WTC11 (cell line): Measurements from ENCODE around the gene TTC1. TPM values are rescaled to one million over a fixed set of nuclear protein-coding genes. Genes with fewer than 3 reads are reported as not detected.

Experiments used
- ATAC-seq: fragments of 200-7000 bp; cut with Tn5 transposase; 2 replicates; pipeline ENCODE4 v1.10.0; 2021; ENCODE audit warnings: mild to moderate bottlenecking, moderate library complexity
- CTCF ChIA-PET: fragments of 300-600 bp; sonication (Branson Sonifier 250); formaldehyde crosslinking; loops from one replicate; lab custom pipeline; 2021; ENCODE audit warnings: antibody characterized with exemption; lab: Charles Lee
- POLR2A ChIA-PET: fragments of 350-600 bp; sonication (Branson Sonifier 250); formaldehyde crosslinking; loops from one replicate; lab custom pipeline; 2021; ENCODE audit warnings: antibody characterized with exemption; lab: Charles Lee
- DNase-seq: peaks from one replicate; pipeline ENCODE4 v3.0.0; 2021; ENCODE audit warnings: low spot score
- H3K27ac Mint-ChIP-seq: 2 replicates; pipeline ENCODE4 v1.8.0; 2021; ENCODE audit warnings: mixed read lengths
- H3K27me3 Mint-ChIP-seq: 2 replicates; pipeline ENCODE4 v1.8.0; 2021; ENCODE audit warnings: low read depth, mild to moderate bottlenecking, moderate library complexity, mixed read lengths
- H3K36me3 Mint-ChIP-seq: 2 replicates; pipeline ENCODE4 v1.8.0; 2021; ENCODE audit warnings: mixed read lengths
- H3K4me1 Mint-ChIP-seq: 2 replicates; pipeline ENCODE4 v1.8.0; 2022; ENCODE audit warnings: mixed read lengths
- H3K4me3 Mint-ChIP-seq: 2 replicates; pipeline ENCODE4 v1.8.0; 2021; ENCODE audit warnings: mild to moderate bottlenecking, moderate library complexity, mixed read lengths
- H3K9me3 Mint-ChIP-seq: 2 replicates; pipeline ENCODE4 v1.8.0; 2021; ENCODE audit warnings: mixed read lengths
- AR ChIP-seq: fragments of 250-450 bp; sonication (Bioruptor Pico); IDR thresholded peaks from 2 replicates; pipeline ENCODE4 v1.9.0; 2021; ENCODE audit warnings: mild to moderate bottlenecking
- CREB1 ChIP-seq: sonication (generic); formaldehyde crosslinking; IDR thresholded peaks from 2 replicates; pipeline ENCODE4 v1.8.0; 2023; ENCODE audit warnings: mild to moderate bottlenecking, missing genetic modification reagents
- GRHL2 ChIP-seq: fragments of 250-450 bp; sonication (Bioruptor Pico); IDR thresholded peaks from 2 replicates; pipeline ENCODE4 v1.8.0; 2022; ENCODE audit warnings: mild to moderate bottlenecking, moderate library complexity; ENCODE audit not compliant: insufficient replicate concordance, severe bottlenecking
- KAT7 ChIP-seq: sonication (generic); formaldehyde crosslinking; IDR thresholded peaks from 2 replicates; pipeline ENCODE4 v1.8.1; 2023; ENCODE audit warnings: missing genetic modification reagents, mild to moderate bottlenecking, borderline replicate concordance
- MAX ChIP-seq: sonication (generic); formaldehyde crosslinking; IDR thresholded peaks from 2 replicates; pipeline ENCODE4 v1.8.0; 2022; ENCODE audit warnings: mild to moderate bottlenecking, missing genetic modification reagents
- MYBL2 ChIP-seq: sonication (generic); formaldehyde crosslinking; IDR thresholded peaks from 2 replicates; pipeline ENCODE4 v1.8.1; 2023; ENCODE audit warnings: mild to moderate bottlenecking, moderate library complexity, missing genetic modification reagents
- NR2C2 ChIP-seq: sonication (generic); formaldehyde crosslinking; IDR thresholded peaks from 2 replicates; pipeline ENCODE4 v1.8.0; 2022; ENCODE audit warnings: mild to moderate bottlenecking, missing genetic modification reagents
- PRDM15 ChIP-seq: sonication (generic); formaldehyde crosslinking; IDR thresholded peaks from 2 replicates; pipeline ENCODE4 v1.8.0; 2022; ENCODE audit warnings: missing genetic modification reagents
- PREB ChIP-seq: sonication (generic); formaldehyde crosslinking; IDR thresholded peaks from 2 replicates; pipeline ENCODE4 v1.8.1; 2022; ENCODE audit warnings: mild to moderate bottlenecking, missing genetic modification reagents, moderate library complexity, borderline replicate concordance
- SMAD3 ChIP-seq: sonication (generic); formaldehyde crosslinking; IDR thresholded peaks from 2 replicates; pipeline ENCODE4 v1.8.0; 2022; ENCODE audit warnings: missing genetic modification reagents, mild to moderate bottlenecking, borderline replicate concordance
- TCF7 ChIP-seq: sonication (generic); formaldehyde crosslinking; IDR thresholded peaks from 2 replicates; pipeline ENCODE4 v1.8.0; 2022; ENCODE audit warnings: mild to moderate bottlenecking, low read depth, missing genetic modification reagents, moderate library complexity
- TEAD4 ChIP-seq: sonication (generic); formaldehyde crosslinking; IDR thresholded peaks from 2 replicates; pipeline ENCODE4 v1.8.0; 2022; ENCODE audit warnings: mild to moderate bottlenecking, missing genetic modification reagents
- USF1 ChIP-seq: sonication (generic); formaldehyde crosslinking; IDR thresholded peaks from 2 replicates; pipeline ENCODE4 v1.8.0; 2022; ENCODE audit warnings: mild to moderate bottlenecking, missing genetic modification reagents
- ZNF219 ChIP-seq: sonication (generic); formaldehyde crosslinking; IDR thresholded peaks from 2 replicates; pipeline ENCODE4 v1.8.0; 2023; ENCODE audit warnings: missing genetic modification reagents, mild to moderate bottlenecking, borderline replicate concordance
- ZNF317 ChIP-seq: sonication (generic); formaldehyde crosslinking; IDR thresholded peaks from 2 replicates; pipeline ENCODE4 v1.8.1; 2023; ENCODE audit warnings: low read depth, mild to moderate bottlenecking, moderate library complexity, missing genetic modification reagents, borderline replicate concordance
- ZNF416 ChIP-seq: fragments of 250-450 bp; sonication (Bioruptor Pico); IDR thresholded peaks from 2 replicates; pipeline ENCODE4 v1.9.0; 2021; ENCODE audit warnings: mild to moderate bottlenecking, inconsistent platforms
- ZNF532 ChIP-seq: fragments of 250-450 bp; sonication (Bioruptor Pico); IDR thresholded peaks from 2 replicates; pipeline ENCODE4 v1.9.0; 2021; ENCODE audit warnings: mild to moderate bottlenecking, borderline replicate concordance
- total RNA-seq: library from RNA; stranded (reverse); gene quantifications from 3 replicates; pipeline ENCODE4 v1.2.3, GENCODE V29; 2021

Gene TTC1
- total RNA-seq, 1 experiment from 2014 or later: 47.4 TPM

GRCh38 chr5:160029004-160029403 is 20.1 kb downstream of the TTC1 start:
- TF ChIP-seq TEAD4 (CRISPR knock-in tag): no peak
- TF ChIP-seq KAT7 (CRISPR knock-in tag): no peak
- H3K27ac Mint-ChIP-seq: no peak overlapping the region
- DNase-seq (no peak), ATAC-seq (no peak)
- H3K9me3 Mint-ChIP-seq: no peaks in the 10 kb centered on the region
- H3K4me3 Mint-ChIP-seq: no peak overlapping the region
- H3K27me3 Mint-ChIP-seq: no peaks in the 10 kb centered on the region
- no peaks in the 10 kb centered on the region for H3K4me1 Mint-ChIP-seq
- CTCF ChIA-PET: no interaction called here
- POLR2A ChIA-PET: no interaction called here
- peaks cover 20% of the 10 kb centered on the region for H3K36me3 Mint-ChIP-seq

- no peak overlapping the region for H3K27ac Mint-ChIP-seq
- CTCF ChIA-PET: interaction anchor here (3.1 kb wide), 1 partner anchor 8 kb away, joined by 14 read pairs; no protein-coding TSS in a partner anchor
Measured at GRCh38 chr5:160029540-160030139, 20.7 kb downstream of the TTC1 start.

GRCh38 chr5:160030631-160031377 is 21.9 kb downstream of the TTC1 start:
- Mint-ChIP-seq H3K9me3 (no peaks in the 10 kb centered on the region), H3K4me1 (no peaks in the 10 kb centered on the region), H3K4me3 (no peak overlapping the region), H3K36me3 (peaks cover 24% of the 10 kb centered on the region), H3K27me3 (no peaks in the 10 kb centered on the region), H3K27ac (no peak overlapping the region)
- DNase-seq (no peak), ATAC-seq (no peak)
- CTCF ChIA-PET: interaction anchor here (3.1 kb wide), 1 partner anchor 9 kb away, joined by 14 read pairs; no protein-coding TSS in a partner anchor
- POLR2A ChIA-PET: no interaction called here
- TF ChIP-seq NR2C2 (CRISPR knock-in tag) (no peak), PRDM15 (CRISPR knock-in tag) (no peak), ZNF219 (no peak), USF1 (CRISPR knock-in tag) (no peak), AR (no peak), PREB (CRISPR knock-in tag) (no peak), GRHL2 (no peak), TCF7 (CRISPR knock-in tag) (no peak), MYBL2 (CRISPR knock-in tag) (no peak), ZNF532 (no peak), CREB1 (CRISPR knock-in tag) (no peak), MAX (CRISPR knock-in tag) (no peak), SMAD3 (CRISPR knock-in tag) (no peak), ZNF317 (no peak)

More at GRCh38 chr5:160029540-160030139, 20.7 kb downstream of the TTC1 start:
- Mint-ChIP-seq H3K36me3 (peaks cover 20% of the 10 kb centered on the region), H3K27me3 (no peaks in the 10 kb centered on the region), H3K4me3 (no peak overlapping the region), H3K9me3 (no peaks in the 10 kb centered on the region), H3K4me1 (no peaks in the 10 kb centered on the region)
- TF ChIP-seq ZNF416 (CRISPR knock-in tag): no peak
- no peak for DNase-seq
- ATAC-seq: no peak
- POLR2A ChIA-PET: no interaction called here
